Measurements from ENCODE around the gene HMMR. TPM values are rescaled to one million over a fixed set of nuclear protein-coding genes. Genes with fewer than 3 reads are reported as not detected.
A peak's percentile ranks its signal among the peaks of the same experiment; 100 is the strongest.

The HMMR gene
- total RNA-seq, 1 experiment from 2014 or later, result 54.9 TPM

GRCh38 chr5:163505049-163505367 lies 44.6 kb downstream of the HMMR start:
- Histone ChIP-seq H3K4me2 (ENCODE audit: low read length) (peak overlapping the region; percentile 75), H2AFZ (ENCODE audit: low read depth, low read length, poor library complexity, severe bottlenecking) (peak overlapping the region; percentile 29), H4K20me1 (ENCODE audit: insufficient read depth) (no peaks in the 10 kb centered on the region), H3K9ac (ENCODE audit: low read length) (peak overlapping the region; percentile 65), H3K36me3 (ENCODE audit: control insufficient read depth in 1 of 2, insufficient read depth in 2 of 2, low read length in 2 of 2) (0 out of 4 replicates have a peak, but pooled peaks cover 0 to 2% of the 10 kb centered on the region in 2 experiments), H3K4me3 (replicated peaks in 1 of 2; ENCODE audit: low read depth in 1 of 2, low read length in 2 of 2) (peak overlapping the region; percentile 61 to 76), H3K27me3 (ENCODE audit: insufficient read depth, low read length) (no peaks in the 10 kb centered on the region), H3K9me3 (ENCODE audit: control insufficient read depth in 1 of 2, insufficient read depth in 1 of 2, low read depth in 1 of 2, low read length in 2 of 2) (no peaks in the 10 kb centered on the region), H3K9me2 (ENCODE audit: insufficient read depth) (no peaks in the 10 kb centered on the region), H3K79me2 (ENCODE audit: insufficient read depth, low read length) (peaks cover 44% of the 10 kb centered on the region), H3K4me1 (ENCODE audit: control insufficient read depth in 1 of 2, insufficient read depth in 2 of 2, low read length in 2 of 2) (peaks cover 6 to 27% of the 10 kb centered on the region in 2 experiments; a peak in 3 of 4 replicates), H3K27ac (ENCODE audit: low read depth, low read length) (peak overlapping the region; percentile 71)
- TF ChIP-seq YY1 (IDR thresholded peaks at IDR 0.05; ENCODE audit: extremely low read depth, insufficient replicate concordance, low read depth, low read length), result no peak
- no peak for TF ChIP-seq TCF7L2 (IDR thresholded peaks at IDR 0.05; ENCODE audit: borderline replicate concordance, extremely low read depth, insufficient read depth, insufficient read length)
- no peak for TF ChIP-seq SP1 (IDR thresholded peaks at IDR 0.05; ENCODE audit: low read depth)
- TF ChIP-seq SIN3A (IDR thresholded peaks at IDR 0.05; ENCODE audit: low read depth), result no peak
- no peak for TF ChIP-seq CEBPB (IDR thresholded peaks at IDR 0.05; ENCODE audit: low read depth)
- 0 out of 2 replicates have a peak, but pooled peaks have one; percentile 17 for TF ChIP-seq SRF (IDR thresholded peaks at IDR 0.05; ENCODE audit: low read depth)
- no peak for TF ChIP-seq REST (IDR thresholded peaks at IDR 0.05; ENCODE audit: low read depth)
- no peak for TF ChIP-seq FOSL1 (IDR thresholded peaks at IDR 0.05; ENCODE audit: low read depth)
- no peak for TF ChIP-seq ZBTB33 (IDR thresholded peaks at IDR 0.05; ENCODE audit: extremely low read depth, insufficient replicate concordance, low read length)
- RAD21 ChIA-PET (ENCODE audit: low non-redundant PET in 1 of 2, low total read pairs in 2 of 2, uncharacterized antibody in 2 of 2, unreplicated experiment in 2 of 2), result no interaction called here
- TSS peak; percentile 94 for BruUV-seq (replicated peaks)
- CTCF ChIA-PET, result interaction anchor here (1.2 kb wide), 1 partner anchor 45 kb away, joined by 3 read pairs; the partner anchor contains the start of genes HMMR and NUDCD2
- intact Hi-C loops (cut with micrococcal nuclease), result loop anchor here (2.0 kb wide), 1 partner anchor 44 kb away; the partner anchor contains the start of genes HMMR and NUDCD2
- no peak for DNase-seq (ENCODE audit: low read depth, low spot score)
- peak; percentile 35 for ATAC-seq
- POLR2A ChIA-PET, result interaction anchor here (1.0 to 1.8 kb wide), 2 partner anchors 44 to 51 kb away, joined by 4 to 5 read pairs; partner anchors contain the start of gene HMMR
